SK-N-SH (cell line): ENCODE results near the gene TCF12. TPM values are rescaled to one million over a fixed set of nuclear protein-coding genes. Genes with fewer than 3 reads are reported as not detected.

Experiments
- CTCF ChIA-PET: fragments of 300-600, 350-600 bp; formaldehyde crosslinking; extraction: SDS; loops from one replicate; lab custom pipeline; 2021; lab: Yijun Ruan, JAX
- POLR2A ChIA-PET: fragments of 350-600 bp; sonication (Branson Sonifier 250); formaldehyde crosslinking; extraction: SDS; loops from one replicate; lab custom pipeline; 2020; ENCODE audit warnings: antibody characterized with exemption, inconsistent platforms; lab: Yijun Ruan, JAX
- DNase-seq: peaks from one replicate; pipeline ENCODE4 v3.0.0; 2012
- H2AFZ ChIP-seq: fragments of 200-600 bp; sonication (generic); 2 replicates; pipeline ENCODE4 v1.8.1; 2016; ENCODE audit warnings: antibody characterized with exemption, mild to moderate bottlenecking, low read depth
- H3F3A ChIP-seq: fragments of 200-600 bp; sonication (generic); replicated peaks from 2 replicates; pipeline ENCODE3; 2016; ENCODE audit warnings: antibody characterized with exemption, mild to moderate bottlenecking; ENCODE audit not compliant: insufficient read depth
- H3K27ac ChIP-seq, 2 experiments: fragments of 200-500 bp in 1 of 2; fragments of 200-600 bp in 1 of 2; sonication (Bioruptor generic) in 1 of 2; sonication (generic), shearing (Covaris generic) in 1 of 2; 2 replicates each; pipeline versions ENCODE4 v1.5.1 to v1.6.1; 2014 to 2016; ENCODE audit warnings: low read depth in 2 of 2, inconsistent platforms in 1 of 2, low read length in 1 of 2, mild to moderate bottlenecking in 1 of 2, mixed read lengths in 1 of 2
- H3K27me3 ChIP-seq: fragments of 200-600 bp; sonication (generic), shearing (Covaris generic); 2 replicates; pipeline ENCODE4 v1.6.1; 2016; ENCODE audit warnings: mixed run types; ENCODE audit not compliant: insufficient read depth
- H3K36me3 ChIP-seq, 2 experiments: fragments of 200-500 bp in 1 of 2; fragments of 200-600 bp in 1 of 2; sonication (Bioruptor generic) in 1 of 2; sonication (generic) in 1 of 2; replicated peaks in 1 of 2; 2 replicates each; pipeline versions ENCODE3 to v1.5.1; 2014 to 2016; ENCODE audit warnings: low read length in 1 of 2, mild to moderate bottlenecking in 1 of 2; ENCODE audit not compliant: insufficient read depth in 2 of 2, control insufficient read depth in 1 of 2
- H3K4me1 ChIP-seq, 2 experiments: fragments of 200-500 bp in 1 of 2; fragments of 200-600 bp in 1 of 2; sonication (Bioruptor generic) in 1 of 2; sonication (generic), shearing (Covaris generic) in 1 of 2; 2 replicates each; pipeline versions ENCODE4 v1.5.1 to v1.6.1; 2014 to 2016; ENCODE audit warnings: low read depth in 1 of 2, low read length in 1 of 2, mixed run types in 1 of 2; ENCODE audit not compliant: insufficient read depth in 2 of 2, control insufficient read depth in 1 of 2
- H3K4me2 ChIP-seq: fragments of 200-600 bp; sonication (generic), shearing (Covaris generic); 2 replicates; pipeline ENCODE4 v1.6.1; 2017; ENCODE audit warnings: mixed run types
- H3K4me3 ChIP-seq, 2 experiments: fragments of 200-500 bp in 1 of 2; fragments of 200-600 bp in 1 of 2; sonication (Bioruptor generic) in 1 of 2; sonication (generic), shearing (Covaris generic) in 1 of 2; 2 replicates each; pipeline versions ENCODE4 v1.5.1 to v1.8.1; 2014 to 2016; ENCODE audit warnings: low read depth in 2 of 2, inconsistent platforms in 1 of 2, low read length in 1 of 2, mild to moderate bottlenecking in 1 of 2, mixed read lengths in 1 of 2, moderate library complexity in 1 of 2
- H3K79me2 ChIP-seq: fragments of 200-600 bp; sonication (generic); 2 replicates; pipeline ENCODE4 v1.8.1; 2017; ENCODE audit warnings: mild to moderate bottlenecking; ENCODE audit not compliant: insufficient read depth
- H3K9ac ChIP-seq: fragments of 200-600 bp; sonication (generic); 2 replicates; pipeline ENCODE4 v1.6.1; 2017; ENCODE audit warnings: mixed run types
- H3K9me2 ChIP-seq: fragments of 200-600 bp; sonication (generic); 2 replicates; pipeline ENCODE4 v1.6.1; 2017; ENCODE audit warnings: mixed run types
- H3K9me3 ChIP-seq: fragments of 200-600 bp; sonication (generic); 2 replicates; pipeline ENCODE4 v1.6.1; 2017; ENCODE audit warnings: mixed run types, mild to moderate bottlenecking, moderate library complexity
- H4K20me1 ChIP-seq: fragments of 200-600 bp; sonication (generic); 2 replicates; pipeline ENCODE4 v1.6.1; 2017; ENCODE audit warnings: mild to moderate bottlenecking, mixed run types; ENCODE audit not compliant: insufficient read depth
- FOXJ3 ChIP-seq: sonication (generic); formaldehyde crosslinking; IDR thresholded peaks from 2 replicates; pipeline ENCODE4 v1.5.1; 2020; ENCODE audit warnings: mild to moderate bottlenecking, missing genetic modification reagents
- FOXM1 ChIP-seq: IDR thresholded peaks from 2 replicates; pipeline ENCODE4 v1.4.0; 2012; ENCODE audit warnings: low read depth, mild to moderate bottlenecking
- JUND ChIP-seq: IDR thresholded peaks from 2 replicates; pipeline ENCODE4 v1.4.0; 2012
- MEF2A ChIP-seq: IDR thresholded peaks from 2 replicates; pipeline ENCODE4 v1.4.0; 2012; ENCODE audit warnings: low read depth, borderline replicate concordance
- NRF1 ChIP-seq: IDR thresholded peaks from 2 replicates; pipeline ENCODE4 v1.6.1; 2012; ENCODE audit warnings: low read depth, mild to moderate bottlenecking, low read length
- RCOR1 ChIP-seq: fragments of 150-350 bp; IDR thresholded peaks from 2 replicates; pipeline ENCODE4 v1.6.1; 2017; ENCODE audit warnings: antibody characterized with exemption, low read length
- YY1 ChIP-seq: IDR thresholded peaks from 2 replicates; pipeline ENCODE4 v1.4.0; 2012; ENCODE audit warnings: low read depth, mild to moderate bottlenecking
- WGBS: methylation state at CpG from one replicate; pipeline ENCODE4 v1.1.6; 2017; ENCODE audit warnings: low lambda C conversion rate; 5-methylcytosine and 5-hydroxymethylcytosine counted together
- polyA plus RNA-seq, 3 experiments: library from polyadenylated mRNA; depleted of rRNA; stranded (reverse); fragments of >200 nt; gene quantifications; 2 replicates each; pipeline ENCODE4 v1.2.3, GENCODE V29; 2012
- TF ChIP-seq, protein P1 (sequence below): fragments of 150-350 bp; IDR thresholded peaks from 2 replicates; pipeline ENCODE4 v1.6.1; 2017; ENCODE audit warnings: antibody characterized with exemption, low read length, low read depth, borderline replicate concordance
- TF ChIP-seq, protein P2 (sequence below): fragments of 200-600 bp; sonication (generic); IDR thresholded peaks from 2 replicates; pipeline ENCODE4 v1.6.1; 2017; ENCODE audit warnings: antibody characterized with exemption, mild to moderate bottlenecking, moderate library complexity

Gene TCF12
- polyA plus RNA-seq, 1 of the 3 experiments (the other 2 are of a cell fraction): 49.6 TPM

DNA sequence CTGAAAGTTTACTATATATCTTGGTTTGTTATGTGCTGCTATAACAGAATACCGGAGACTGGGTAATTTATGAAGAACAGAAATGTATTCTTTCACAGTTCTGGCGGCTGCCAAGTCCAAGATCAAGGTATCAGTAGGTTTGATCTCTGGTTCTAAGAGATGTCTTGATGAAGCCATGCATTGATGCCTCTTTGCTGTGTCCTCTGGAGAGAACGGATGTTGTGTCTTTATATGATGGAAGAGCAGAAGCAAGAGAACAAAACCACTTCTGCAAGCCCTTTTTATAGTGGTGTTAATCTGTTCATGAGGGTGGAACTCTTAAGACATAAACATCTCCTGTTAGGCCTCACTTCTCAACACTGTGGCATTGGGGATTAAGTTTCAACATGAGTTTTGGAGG, 62.7 kb downstream of the TCF12 start:
- Histone ChIP-seq H2AFZ (no peak overlapping the region), H3F3A (peaks cover 33% of the 10 kb centered on the region), H3K4me2 (no peak overlapping the region), H3K9me2 (no peaks in the 10 kb centered on the region), H3K36me3 (no peaks in the 10 kb centered on the region), H3K4me3 (no peak overlapping the region), H3K27ac (no peak overlapping the region), H3K4me1 (peaks cover 0 to 67% of the 10 kb centered on the region in 2 experiments; a peak in 2 of 4 replicates), H3K27me3 (no peaks in the 10 kb centered on the region), H4K20me1 (peaks cover 21% of the 10 kb centered on the region), H3K79me2 (peaks cover 95% of the 10 kb centered on the region), H3K9me3 (no peaks in the 10 kb centered on the region), H3K9ac (no peak overlapping the region)
- ChIA-PET CTCF (no interaction called here), POLR2A (no interaction called here)
- no peak for TF ChIP-seq FOXJ3
- no peak for TF ChIP-seq FOXM1
- no peak for DNase-seq
- WGBS: 98% methylated on average over 3 of the region's 3 CpGs

DNA sequence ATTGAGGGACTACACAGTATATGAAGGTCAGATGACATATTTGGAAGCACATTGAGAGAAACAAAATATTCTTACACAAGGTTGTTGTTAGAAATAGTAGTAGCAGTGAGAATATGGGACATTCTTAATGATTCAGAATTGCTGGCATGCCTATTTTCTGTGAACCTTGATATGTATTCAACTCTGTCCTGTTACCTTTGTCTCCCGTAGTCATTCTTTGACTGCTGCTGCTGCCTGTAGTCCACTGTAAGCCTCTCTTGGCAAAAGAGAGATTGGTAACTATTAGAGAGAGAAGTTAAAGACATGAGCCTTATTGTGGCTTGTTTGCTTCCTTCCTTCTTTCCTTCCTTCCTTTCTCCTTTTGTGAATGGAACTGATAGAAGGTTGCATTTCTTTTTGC, 64.5 kb downstream of the TCF12 start:
- H3K9ac ChIP-seq: no peak overlapping the region
- CTCF ChIA-PET: no interaction called here
- H3K4me1 ChIP-seq: peaks cover 2 to 83% of the 10 kb centered on the region in 2 experiments; a peak in 3 of 4 replicates
- no peak overlapping the region for H3K27ac ChIP-seq
- no peak overlapping the region for H3K4me2 ChIP-seq
- no peak overlapping the region for H3K4me3 ChIP-seq
- H3K9me2 ChIP-seq: no peaks in the 10 kb centered on the region
- TF ChIP-seq JUND: no peak
- no peak for TF ChIP-seq RCOR1
- TF ChIP-seq, protein P1, sequence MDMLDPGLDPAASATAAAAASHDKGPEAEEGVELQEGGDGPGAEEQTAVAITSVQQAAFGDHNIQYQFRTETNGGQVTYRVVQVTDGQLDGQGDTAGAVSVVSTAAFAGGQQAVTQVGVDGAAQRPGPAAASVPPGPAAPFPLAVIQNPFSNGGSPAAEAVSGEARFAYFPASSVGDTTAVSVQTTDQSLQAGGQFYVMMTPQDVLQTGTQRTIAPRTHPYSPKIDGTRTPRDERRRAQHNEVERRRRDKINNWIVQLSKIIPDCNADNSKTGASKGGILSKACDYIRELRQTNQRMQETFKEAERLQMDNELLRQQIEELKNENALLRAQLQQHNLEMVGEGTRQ: no peak
- TF ChIP-seq, protein P2, sequence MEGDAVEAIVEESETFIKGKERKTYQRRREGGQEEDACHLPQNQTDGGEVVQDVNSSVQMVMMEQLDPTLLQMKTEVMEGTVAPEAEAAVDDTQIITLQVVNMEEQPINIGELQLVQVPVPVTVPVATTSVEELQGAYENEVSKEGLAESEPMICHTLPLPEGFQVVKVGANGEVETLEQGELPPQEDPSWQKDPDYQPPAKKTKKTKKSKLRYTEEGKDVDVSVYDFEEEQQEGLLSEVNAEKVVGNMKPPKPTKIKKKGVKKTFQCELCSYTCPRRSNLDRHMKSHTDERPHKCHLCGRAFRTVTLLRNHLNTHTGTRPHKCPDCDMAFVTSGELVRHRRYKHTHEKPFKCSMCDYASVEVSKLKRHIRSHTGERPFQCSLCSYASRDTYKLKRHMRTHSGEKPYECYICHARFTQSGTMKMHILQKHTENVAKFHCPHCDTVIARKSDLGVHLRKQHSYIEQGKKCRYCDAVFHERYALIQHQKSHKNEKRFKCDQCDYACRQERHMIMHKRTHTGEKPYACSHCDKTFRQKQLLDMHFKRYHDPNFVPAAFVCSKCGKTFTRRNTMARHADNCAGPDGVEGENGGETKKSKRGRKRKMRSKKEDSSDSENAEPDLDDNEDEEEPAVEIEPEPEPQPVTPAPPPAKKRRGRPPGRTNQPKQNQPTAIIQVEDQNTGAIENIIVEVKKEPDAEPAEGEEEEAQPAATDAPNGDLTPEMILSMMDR: no peak
- TF ChIP-seq NRF1: no peak
- no peak for TF ChIP-seq YY1
- no peak for TF ChIP-seq FOXJ3
- TF ChIP-seq MEF2A: no peak
- TF ChIP-seq, all 33 proteins: peak for 0
- H3K9me3 ChIP-seq: no peaks in the 10 kb centered on the region
- H3K27me3 ChIP-seq: no peaks in the 10 kb centered on the region
- WGBS: 73% methylated on average over 1 of the region's 1 CpG
- peaks cover 32% of the 10 kb centered on the region for H3F3A ChIP-seq
- no peaks in the 10 kb centered on the region for H3K36me3 ChIP-seq
- H2AFZ ChIP-seq: no peak overlapping the region
- no peak for DNase-seq
- peaks cover 19% of the 10 kb centered on the region for H4K20me1 ChIP-seq
- POLR2A ChIA-PET: no interaction called here
- H3K79me2 ChIP-seq: peaks cover 95% of the 10 kb centered on the region
